Measurements from ENCODE around the gene RSRP1. TPM values are rescaled to one million over a fixed set of nuclear protein-coding genes. Genes with fewer than 3 reads are reported as not detected.
"Not testable (repeated sequence)": the region's sequence is repeated elsewhere in the genome, so short reads cannot be mapped to it uniquely, and the experiment has no call there.

The RSRP1 gene
- polyA plus RNA-seq, 2 of the 4 experiments (the other 2 are of a cell fraction) = 34.5 to 50.6 TPM

DNA sequence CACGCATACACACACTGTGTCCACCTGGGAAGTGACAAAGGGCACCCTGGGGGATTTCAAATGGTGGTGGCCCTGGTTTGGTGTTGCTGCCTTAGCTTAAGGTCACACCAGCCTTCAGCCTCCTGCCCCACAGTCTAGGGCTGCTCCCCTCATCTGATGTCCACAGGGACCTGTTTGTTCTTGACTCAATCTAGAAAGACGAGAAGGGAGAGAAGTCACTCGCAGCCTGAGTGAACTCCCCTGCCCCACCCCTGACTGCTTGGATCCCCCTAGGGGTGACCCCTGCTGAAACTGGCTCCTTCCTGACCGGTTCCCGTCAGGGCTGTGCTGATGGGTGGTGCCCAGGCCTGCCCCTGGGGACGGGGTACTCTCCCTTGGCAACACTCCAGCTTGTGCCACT, 39.9 kb upstream of the RSRP1 start:
- H3K4me2 ChIP-seq; H3K9me3 ChIP-seq; ATAC-seq; CTCF ChIA-PET; POLR2A ChIA-PET; H3K4me3 ChIP-seq; H3K27ac ChIP-seq; DNase-seq (ENCODE audit: low read depth in 1 of 2, low spot score in 1 of 2); H3K4me1 ChIP-seq; FAIRE-seq: not testable (repeated sequence)
- WGBS (ENCODE audit: missing lambda C conversion rate) = no CpG with 5 or more reads among the region's 6 CpGs

- WGBS (ENCODE audit: missing lambda C conversion rate) = no CpG with 5 or more reads among the region's 3 CpGs
- DNase-seq (ENCODE audit: low read depth in 1 of 2, low spot score in 1 of 2); H3K4me3 ChIP-seq; H3K27ac ChIP-seq; POLR2A ChIA-PET; CTCF ChIA-PET; H3K4me2 ChIP-seq; FAIRE-seq; H3K4me1 ChIP-seq; H3K9me3 ChIP-seq; ATAC-seq: not testable (repeated sequence)
Measured at GRCh38 chr1:25285862-25286261, 38.6 kb upstream of the RSRP1 start.

DNA sequence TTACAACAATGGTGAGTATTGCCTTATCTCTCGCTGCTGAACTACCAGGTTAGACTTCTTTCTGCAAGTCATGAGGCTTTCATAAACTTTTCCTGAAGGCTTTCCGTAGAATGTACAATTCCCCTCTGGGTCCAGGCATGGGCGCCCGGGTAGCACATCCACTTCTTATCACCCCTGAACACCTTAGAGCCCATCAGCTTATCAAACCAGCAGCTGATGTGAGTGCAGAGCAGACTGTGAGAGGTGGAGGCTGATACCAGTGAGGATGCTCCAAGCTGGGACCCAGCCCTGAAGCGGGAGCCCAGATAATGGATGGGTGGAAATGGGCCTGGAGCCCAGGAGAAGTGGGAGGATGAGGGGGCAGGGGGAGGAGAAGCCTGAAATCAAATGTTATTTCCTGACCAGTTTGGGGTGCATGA, 32.4 kb upstream of the RSRP1 start:
- ATAC-seq; H3K4me3 ChIP-seq; DNase-seq (ENCODE audit: low read depth in 1 of 2, low spot score in 1 of 2); H3K9me3 ChIP-seq; H3K4me2 ChIP-seq; H3K4me1 ChIP-seq; FAIRE-seq; CTCF ChIA-PET; POLR2A ChIA-PET; H3K27ac ChIP-seq: not testable (repeated sequence)
- WGBS (ENCODE audit: missing lambda C conversion rate) = no CpG with 5 or more reads among the region's 5 CpGs

DNA sequence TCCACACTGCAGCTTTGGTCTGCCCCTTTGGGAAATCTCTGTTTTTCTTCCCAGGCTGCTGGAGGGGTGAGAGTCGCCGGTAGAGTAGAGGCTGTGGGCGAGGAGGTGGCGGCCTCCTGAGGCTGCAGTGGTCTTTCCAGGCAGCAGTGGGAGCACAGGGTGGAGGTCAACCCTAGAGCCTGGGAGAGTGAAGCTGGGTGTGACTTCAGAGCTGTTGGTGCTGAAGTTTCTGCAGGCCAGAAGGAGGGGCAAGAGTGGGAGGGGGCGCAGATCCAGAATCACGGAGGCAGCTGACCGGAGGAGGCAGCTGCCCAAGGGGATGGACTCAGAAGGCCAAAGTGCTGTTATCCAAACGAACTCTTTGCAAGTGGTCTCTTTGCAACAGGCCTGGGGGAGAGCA, 31.5 kb upstream of the RSRP1 start:
- FAIRE-seq; ATAC-seq; DNase-seq (ENCODE audit: low read depth in 1 of 2, low spot score in 1 of 2); H3K4me1 ChIP-seq; H3K9me3 ChIP-seq; CTCF ChIA-PET; POLR2A ChIA-PET; H3K27ac ChIP-seq; H3K4me3 ChIP-seq; H3K4me2 ChIP-seq: not testable (repeated sequence)
- no CpG with 5 or more reads among the region's 8 CpGs for WGBS (ENCODE audit: missing lambda C conversion rate)

GRCh38 chr1:25278358-25278757, 31.1 kb upstream of the RSRP1 start:
- DNase-seq (ENCODE audit: low read depth in 1 of 2, low spot score in 1 of 2); FAIRE-seq; CTCF ChIA-PET; H3K4me3 ChIP-seq; H3K4me1 ChIP-seq; POLR2A ChIA-PET; H3K27ac ChIP-seq; ATAC-seq; H3K9me3 ChIP-seq; H3K4me2 ChIP-seq: not testable (repeated sequence)
- no CpG with 5 or more reads among the region's 2 CpGs for WGBS (ENCODE audit: missing lambda C conversion rate)

- H3K4me2 ChIP-seq; FAIRE-seq; H3K27ac ChIP-seq; H3K9me3 ChIP-seq; ATAC-seq; H3K4me3 ChIP-seq; H3K4me1 ChIP-seq; CTCF ChIA-PET; POLR2A ChIA-PET; DNase-seq (ENCODE audit: low read depth in 1 of 2, low spot score in 1 of 2): not testable (repeated sequence)
- WGBS (ENCODE audit: missing lambda C conversion rate) = no CpG with 5 or more reads among the region's 1 CpG
Measured at GRCh38 chr1:25277295-25277694, 30.0 kb upstream of the RSRP1 start.

GRCh38 chr1:25275648-25276047, 28.4 kb upstream of the RSRP1 start:
- H3K4me3 ChIP-seq; FAIRE-seq; CTCF ChIA-PET; H3K27ac ChIP-seq; H3K4me2 ChIP-seq; POLR2A ChIA-PET; H3K9me3 ChIP-seq; ATAC-seq; H3K4me1 ChIP-seq; DNase-seq (ENCODE audit: low read depth in 1 of 2, low spot score in 1 of 2): not testable (repeated sequence)
- whole genome bisulfite sequencing (ENCODE audit: missing lambda C conversion rate) = 50% methylated on average over 1 of the region's 4 CpGs

DNA sequence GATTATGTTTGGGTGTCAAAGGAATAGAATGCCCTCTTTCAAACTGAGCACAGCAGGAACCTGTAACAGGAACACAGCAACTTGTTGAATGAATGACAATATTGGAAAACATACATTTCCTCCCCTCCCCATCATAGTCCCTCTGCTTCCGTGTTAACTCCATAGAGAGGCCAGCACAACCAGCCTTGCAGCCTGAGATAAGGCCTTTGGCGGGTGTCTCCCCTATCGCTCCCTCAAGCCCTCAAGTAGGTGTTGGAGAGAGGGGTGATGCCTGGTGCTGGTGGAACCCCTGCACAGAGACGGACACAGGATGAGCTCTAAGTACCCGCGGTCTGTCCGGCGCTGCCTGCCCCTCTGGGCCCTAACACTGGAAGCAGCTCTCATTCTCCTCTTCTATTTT, 25.0 kb upstream of the RSRP1 start, which contains the start of gene RHD:
TSS of gene RHD (plus strand) at position 272 of the 400 bp plus-strand sequence. CDS start at position 311, 39 bp downstream.
- POLR2A ChIA-PET; H3K4me2 ChIP-seq; DNase-seq (ENCODE audit: low read depth in 1 of 2, low spot score in 1 of 2); CTCF ChIA-PET; H3K4me3 ChIP-seq; H3K4me1 ChIP-seq; FAIRE-seq; H3K9me3 ChIP-seq; H3K27ac ChIP-seq; ATAC-seq: not testable (repeated sequence)
- WGBS (ENCODE audit: missing lambda C conversion rate) = 96% methylated on average over 4 of the region's 8 CpGs

DNA sequence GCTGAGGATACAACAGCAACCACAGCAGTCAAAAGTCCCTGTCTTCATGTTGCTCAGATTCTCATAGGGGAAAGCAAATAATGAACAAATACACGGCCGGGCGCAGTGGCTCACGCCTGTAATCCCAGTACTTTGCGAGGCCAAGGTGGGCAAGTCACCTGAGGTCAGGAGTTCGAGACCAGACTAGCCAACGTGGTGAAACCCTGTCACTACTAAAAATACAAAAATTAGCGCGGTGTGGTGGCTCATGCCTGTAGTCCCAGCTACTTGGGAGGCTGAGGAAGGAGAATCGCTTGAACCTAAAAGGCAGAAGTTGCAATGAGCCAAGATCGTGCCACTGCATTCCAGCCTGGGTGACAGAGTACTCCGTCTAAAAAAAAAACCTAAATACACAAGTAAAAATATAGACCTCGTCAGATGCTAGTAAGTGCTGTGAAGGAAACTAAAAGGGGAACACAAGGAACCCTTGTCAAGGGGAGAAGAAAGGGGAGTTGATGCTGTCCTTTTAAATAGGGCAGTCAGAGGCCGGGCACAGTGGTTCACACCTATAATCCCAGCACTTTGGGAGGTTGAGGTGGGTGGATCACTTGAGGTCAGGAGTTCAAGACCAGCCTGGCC, 21.0 kb upstream of the RSRP1 start:
- H3K4me1 ChIP-seq; ATAC-seq; FAIRE-seq; H3K4me2 ChIP-seq; H3K27ac ChIP-seq; DNase-seq (ENCODE audit: low read depth in 1 of 2, low spot score in 1 of 2); H3K9me3 ChIP-seq; H3K4me3 ChIP-seq; POLR2A ChIA-PET; CTCF ChIA-PET: not testable (repeated sequence)
- no CpG with 5 or more reads among the region's 14 CpGs for WGBS (ENCODE audit: missing lambda C conversion rate)

DNA sequence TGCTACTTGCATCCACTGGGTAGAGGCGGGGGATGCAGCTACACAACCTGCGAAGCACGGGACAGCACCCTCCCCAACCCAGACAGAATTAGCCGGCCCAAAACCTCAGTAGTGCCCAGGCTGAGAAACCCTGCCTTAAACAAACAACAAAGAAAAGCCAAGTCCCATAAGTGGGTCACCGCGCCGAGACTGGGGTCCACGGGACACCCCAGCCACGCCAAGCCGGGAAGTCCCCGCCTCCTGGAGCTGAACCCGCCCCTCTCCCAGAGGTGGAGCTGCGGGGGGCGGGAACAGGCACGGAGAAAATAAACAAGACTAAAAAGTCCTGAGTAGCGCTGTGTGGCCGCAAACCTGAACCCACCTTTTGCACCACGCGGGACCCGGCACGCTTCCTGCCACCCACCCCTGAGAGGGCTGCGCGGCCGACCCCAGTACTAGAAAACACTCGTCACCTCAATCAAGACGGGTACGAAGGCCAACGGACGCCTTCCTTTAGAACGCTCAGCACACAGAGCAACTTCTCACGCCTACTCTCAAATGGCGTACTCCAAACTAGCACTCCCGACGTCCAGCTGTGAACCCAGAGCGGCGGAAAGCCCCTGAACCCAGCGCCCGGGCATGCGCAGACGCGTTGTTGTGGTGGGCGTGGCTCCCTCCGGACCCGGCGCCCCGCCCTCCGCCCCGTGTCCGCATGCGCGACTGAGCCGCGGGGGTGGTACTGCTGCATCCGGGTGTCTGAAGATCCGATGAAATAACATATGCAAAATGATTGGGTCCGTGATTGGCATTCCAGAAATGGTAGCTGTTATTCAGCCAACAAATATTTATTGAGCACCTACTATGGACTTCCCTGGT, 20.3 kb upstream of the RSRP1 start:
- DNase-seq (ENCODE audit: low read depth in 1 of 2, low spot score in 1 of 2); H3K4me2 ChIP-seq; H3K4me3 ChIP-seq; H3K27ac ChIP-seq; H3K9me3 ChIP-seq; FAIRE-seq; POLR2A ChIA-PET; CTCF ChIA-PET; H3K4me1 ChIP-seq: not testable (repeated sequence)
- ATAC-seq = peak; percentile 85 to 99
- no CpG with 5 or more reads among the region's 56 CpGs for WGBS (ENCODE audit: missing lambda C conversion rate)

- DNase-seq (ENCODE audit: low read depth in 1 of 2, low spot score in 1 of 2); H3K4me2 ChIP-seq; CTCF ChIA-PET; FAIRE-seq; H3K9me3 ChIP-seq; H3K4me3 ChIP-seq; H3K27ac ChIP-seq; H3K4me1 ChIP-seq; POLR2A ChIA-PET: not testable (repeated sequence)
- WGBS (ENCODE audit: missing lambda C conversion rate) = no CpG with 5 or more reads among the region's 45 CpGs
- ATAC-seq = peak; percentile 51 to 84
Measured at GRCh38 chr1:25266554-25267287, 19.5 kb upstream of the RSRP1 start.
